HG03095 (cell line): ENCODE data around the gene CDH2.
"Not testable (repeated sequence)": the region's sequence is repeated elsewhere in the genome, so short reads cannot be mapped to it uniquely, and the experiment has no call there.

Source experiments
- ATAC-seq: cut with Tn5 transposase; IDR thresholded peaks from one replicate; pipeline ENCODE4 v1.9.1; 2021; ENCODE audit warnings: moderate library complexity; ENCODE audit not compliant: unreplicated experiment

Gene CDH2

DNA sequence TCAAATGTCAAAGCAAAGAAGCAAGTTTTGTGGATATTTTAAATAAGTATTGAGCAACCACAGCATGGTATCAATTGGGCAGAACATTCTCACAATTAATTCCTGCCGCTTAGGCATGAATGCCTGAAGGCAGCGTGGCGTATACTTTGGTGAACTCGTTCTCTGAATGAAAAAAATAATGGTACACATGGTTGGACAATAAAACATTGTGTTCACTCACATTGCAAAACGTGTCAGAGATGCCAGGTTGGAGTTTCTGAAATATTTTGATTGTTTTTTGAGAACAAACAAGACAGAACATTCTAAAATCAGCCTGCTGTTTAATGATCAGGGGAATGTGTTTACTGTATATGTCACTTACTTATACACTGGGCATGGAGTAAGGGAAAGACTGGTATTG, 254.2 kb downstream of the CDH2 start:
- ATAC-seq = no peak

DNA sequence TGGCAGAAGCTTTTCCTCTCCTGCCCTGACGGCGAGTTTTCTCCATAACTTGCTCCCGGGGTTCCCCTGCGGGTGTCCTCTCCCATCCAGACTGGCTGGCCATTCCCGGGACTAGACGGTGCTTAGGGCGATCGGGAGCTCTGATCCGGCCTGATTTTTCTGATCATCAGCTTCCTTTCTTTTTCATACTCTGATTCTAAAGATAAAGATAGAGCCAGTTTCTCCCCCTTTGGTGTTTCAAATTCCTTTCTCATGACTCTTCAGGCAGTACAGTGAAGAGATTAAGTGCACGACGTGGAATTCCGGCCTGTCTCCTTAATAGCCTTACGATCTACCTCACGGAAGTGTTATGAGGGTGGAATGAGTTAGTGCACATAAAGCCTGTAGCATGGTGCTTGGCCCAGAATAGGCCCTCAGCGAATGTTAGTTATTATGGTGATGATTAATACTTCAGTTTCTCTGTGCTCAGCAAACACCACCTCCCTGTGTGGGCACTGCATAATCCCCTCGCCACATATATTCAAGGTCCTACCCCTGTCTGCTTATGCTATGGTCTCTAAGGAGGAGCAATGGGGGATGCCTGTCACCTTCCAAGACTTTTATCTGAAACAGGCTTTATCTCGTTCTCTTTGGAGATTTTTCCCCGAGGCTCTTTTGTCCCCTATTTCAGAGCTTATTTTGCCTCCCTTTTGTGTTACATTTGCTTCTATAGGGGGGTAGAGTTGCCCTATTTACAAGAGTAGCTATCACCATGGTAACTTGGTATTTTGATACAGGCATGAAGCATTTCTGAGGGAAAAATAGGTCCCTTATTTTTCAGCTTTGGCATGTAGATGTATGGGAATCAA, 254.8 kb downstream of the CDH2 start:
- ATAC-seq = no peak

DNA sequence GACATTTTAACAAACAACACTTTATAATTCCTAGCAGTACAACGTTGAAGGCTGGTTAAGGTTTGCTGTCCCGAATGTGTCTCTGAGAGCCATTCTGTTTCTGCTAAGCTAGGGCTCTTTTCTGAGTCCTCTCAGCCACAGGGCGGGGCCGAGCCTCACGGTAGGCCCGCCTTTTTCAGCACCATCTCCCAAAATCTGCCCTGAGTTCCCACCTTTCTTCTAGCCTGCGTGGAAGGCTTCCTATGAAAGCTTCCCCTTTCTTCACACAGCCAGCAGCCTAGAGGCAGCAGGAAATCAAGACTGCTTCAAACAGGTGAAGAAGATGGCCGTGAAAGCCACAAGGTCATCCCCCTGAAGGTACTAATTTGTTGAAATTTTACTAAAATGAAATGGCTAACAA, 255.5 kb downstream of the CDH2 start:
- no peak for ATAC-seq

DNA sequence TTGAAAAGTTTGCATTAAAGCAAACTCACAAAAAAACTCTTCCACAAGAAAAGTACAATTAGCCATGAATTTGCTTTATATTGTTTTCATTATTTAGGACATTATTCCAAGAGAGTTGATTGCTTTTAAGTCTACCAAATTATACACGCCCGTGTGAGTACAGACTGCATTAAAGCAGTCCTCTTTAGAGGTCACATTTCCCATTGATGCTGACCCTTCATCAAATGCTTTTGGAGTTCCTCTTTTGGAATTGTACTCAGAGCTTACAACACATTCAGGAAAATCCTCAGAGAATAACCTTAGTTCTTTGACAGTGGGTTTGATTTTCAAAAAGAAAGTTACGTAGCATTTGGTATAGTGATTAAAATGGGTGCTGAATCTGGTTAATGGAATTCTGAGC, 256.1 kb downstream of the CDH2 start:
- ATAC-seq = no peak

- not testable (repeated sequence) for ATAC-seq
Measured at GRCh38 chr18:27906189-27906588, 270.7 kb downstream of the CDH2 start.

- ATAC-seq = no peak
Measured at GRCh38 chr18:27903906-27904305, 273.0 kb downstream of the CDH2 start.

DNA sequence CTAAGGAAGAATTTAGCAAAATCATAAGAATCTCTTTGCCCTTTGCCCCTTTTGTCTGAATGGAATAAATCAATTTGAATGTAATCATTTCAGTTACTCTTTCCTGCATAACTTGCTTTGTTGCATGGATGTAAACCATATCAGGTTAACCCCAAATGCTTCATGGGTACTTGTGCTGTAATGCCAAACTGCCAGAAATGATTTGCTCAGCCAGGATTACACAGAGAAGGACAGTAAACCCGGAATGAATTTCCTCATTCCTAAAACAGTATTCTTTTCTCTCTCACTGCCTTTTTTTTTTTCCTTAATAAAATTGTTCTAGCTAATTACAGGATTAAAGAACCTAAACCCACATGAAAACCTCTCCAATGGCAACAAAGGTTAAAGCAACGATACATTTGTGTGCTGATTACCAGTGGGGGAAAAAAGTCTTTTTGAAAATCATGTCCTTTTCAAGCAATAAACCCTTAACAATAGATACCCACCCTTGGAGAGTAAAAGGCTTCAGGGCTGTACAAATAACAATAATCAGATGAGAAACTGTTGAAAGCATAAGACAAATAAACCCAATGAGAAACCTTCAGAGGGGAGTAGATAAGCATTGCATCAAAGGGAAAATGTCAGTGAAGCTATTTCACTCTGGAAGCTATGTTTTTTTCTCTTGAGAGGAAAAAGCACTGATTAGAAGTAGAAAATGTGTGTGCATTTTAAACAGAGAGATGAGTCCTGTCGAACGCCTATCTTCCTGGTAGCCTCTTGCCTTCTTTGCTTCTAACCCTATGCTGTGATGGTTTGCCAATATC, 275.3 kb downstream of the CDH2 start:
- ATAC-seq = no peak
